ENCODE data around the gene CYLD.

CYLD gene

DNA sequence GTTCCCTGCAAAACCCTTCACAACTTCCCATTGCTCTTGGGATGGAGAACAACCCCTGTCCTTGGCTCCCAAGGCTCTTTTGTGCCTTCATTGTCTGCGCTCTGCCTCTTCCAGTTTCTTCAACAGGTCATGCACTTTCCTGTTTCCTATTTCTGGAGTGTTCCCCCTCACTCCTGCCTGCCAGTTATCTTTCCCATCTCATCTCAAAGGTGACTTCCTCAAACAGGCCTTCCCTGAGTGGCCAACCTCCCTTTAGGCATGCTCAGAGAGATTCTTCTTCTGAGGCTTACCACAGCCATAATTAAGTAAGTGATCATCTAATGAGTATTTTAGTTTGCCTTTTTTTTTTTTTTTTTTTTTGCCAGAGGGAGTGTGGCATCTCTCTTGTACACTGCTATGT, 2.9 kb upstream of the CYLD start:
- no peak for DNase-seq
- Mint-ChIP-seq H3K36me3 (peaks cover 30% of the 10 kb centered on the region), H3K27ac (peak overlapping the region; percentile 75), H3K27me3 (peaks cover 4% of the 10 kb centered on the region), H3K9me3 (no peaks in the 10 kb centered on the region), H3K4me1 (peaks cover 25% of the 10 kb centered on the region), H3K4me3 (no peak overlapping the region)
- CTCF ChIA-PET = no interaction called here

DNA sequence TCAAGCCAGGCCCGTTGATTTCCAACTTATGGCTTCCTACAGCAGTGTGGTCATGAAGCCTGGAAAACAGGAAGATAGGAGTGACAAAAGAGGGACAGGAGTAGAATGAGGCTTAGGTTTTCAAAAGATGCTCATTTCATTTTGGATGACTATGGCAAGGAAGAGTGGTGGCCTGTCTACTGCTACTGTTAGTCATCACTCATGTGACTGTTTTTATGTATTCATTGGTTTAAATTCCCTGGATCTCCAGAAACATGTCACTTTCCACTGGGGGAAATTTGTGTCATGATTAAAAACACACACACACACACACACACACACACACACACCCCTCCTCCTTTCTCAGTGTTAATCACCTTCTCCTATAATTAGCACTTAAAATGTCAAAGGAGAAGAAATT, 1.1 kb upstream of the CYLD start:
- no peak for DNase-seq
- Mint-ChIP-seq H3K4me3 (peak overlapping the region; percentile 85), H3K36me3 (peaks cover 43% of the 10 kb centered on the region), H3K27me3 (no peaks in the 10 kb centered on the region), H3K9me3 (no peaks in the 10 kb centered on the region), H3K27ac (peak overlapping the region; percentile 98), H3K4me1 (peaks cover 39% of the 10 kb centered on the region)
- CTCF ChIA-PET = interaction anchor here (1.4 to 1.7 kb wide), 2 partner anchors 62 to 74 kb away, joined by 5 to 7 read pairs; no protein-coding TSS in a partner anchor

DNA sequence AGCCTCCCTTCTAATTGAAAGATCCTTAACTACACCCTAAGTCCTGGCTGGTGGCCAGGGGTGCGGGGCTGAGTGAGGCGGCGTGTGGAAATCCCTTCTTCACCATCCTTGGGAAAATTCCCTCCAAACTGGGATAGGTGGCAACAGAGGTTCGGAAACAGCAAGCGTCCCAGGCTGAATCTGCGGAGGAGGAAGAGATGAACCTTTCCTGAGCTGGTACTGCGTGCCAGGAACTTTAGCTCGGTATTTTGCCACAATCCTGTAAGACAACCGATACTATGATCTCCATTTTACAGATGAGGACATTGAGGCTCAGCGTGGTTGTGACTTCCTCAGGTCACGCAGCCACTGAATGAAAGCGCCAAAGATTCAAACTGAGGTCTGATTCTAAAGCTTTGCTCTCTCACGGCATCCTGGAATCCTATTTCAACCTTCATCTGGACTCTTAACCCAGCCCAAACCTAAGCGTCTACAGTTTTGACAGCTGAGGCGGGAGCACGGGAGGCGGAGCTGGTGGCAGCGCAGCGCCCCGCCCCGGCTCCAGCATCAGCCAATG, 583 bp upstream of the CYLD start:
- H3K27me3 Mint-ChIP-seq = no peaks in the 10 kb centered on the region
- H3K4me3 Mint-ChIP-seq = peak overlapping the region; percentile 85
- peaks cover 46% of the 10 kb centered on the region for H3K36me3 Mint-ChIP-seq
- H3K9me3 Mint-ChIP-seq = no peaks in the 10 kb centered on the region
- DNase-seq = no peak
- peaks cover 39% of the 10 kb centered on the region for H3K4me1 Mint-ChIP-seq
- CTCF ChIA-PET = interaction anchor here (0.8 to 1.7 kb wide), 7 partner anchors 62 to 77 kb away, joined by 3 to 8 read pairs (median 4); no protein-coding TSS in a partner anchor
- peak overlapping the region; percentile 98 for H3K27ac Mint-ChIP-seq

DNA sequence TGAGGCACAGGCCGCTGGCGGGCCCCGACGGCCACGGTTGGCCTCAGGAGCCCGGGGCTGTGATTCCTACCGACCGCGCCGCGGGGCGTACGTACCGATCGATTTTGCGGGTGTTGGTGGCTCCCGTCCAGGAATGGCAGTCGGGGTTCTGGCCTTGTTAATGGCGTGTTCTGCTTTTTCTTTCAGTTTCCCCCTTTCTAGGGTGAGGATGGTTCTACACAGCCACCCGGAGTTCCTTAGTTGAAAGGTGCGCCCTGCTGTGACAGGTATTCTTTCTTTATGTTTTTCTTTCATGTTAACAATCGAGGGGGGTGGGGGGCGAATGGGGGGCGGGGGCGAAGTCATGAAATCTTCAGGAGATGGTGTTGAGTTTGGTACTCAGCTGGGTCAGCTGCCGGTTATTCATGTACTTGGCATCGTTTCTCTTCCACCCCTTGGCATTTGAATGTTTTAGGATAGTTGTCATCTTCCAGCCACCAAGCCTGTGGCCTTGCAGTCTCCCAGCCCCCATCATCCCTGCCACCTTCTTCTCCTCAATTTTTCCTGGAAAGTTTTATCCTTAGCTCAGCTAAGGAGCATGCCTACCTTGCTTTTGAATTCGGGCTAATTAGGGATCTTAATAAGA, 802 bp downstream of the CYLD start:
- Mint-ChIP-seq H3K9me3 (no peaks in the 10 kb centered on the region), H3K27ac (peak overlapping the region; percentile 92), H3K4me1 (peaks cover 47% of the 10 kb centered on the region), H3K27me3 (no peaks in the 10 kb centered on the region), H3K36me3 (peaks cover 49% of the 10 kb centered on the region), H3K4me3 (peak overlapping the region; percentile 80)
- DNase-seq = peak; percentile 74
- CTCF ChIA-PET = interaction anchor here (5.7 to 6.0 kb wide), 2 partner anchors 65 to 74 kb away, joined by 33 to 183 read pairs; no protein-coding TSS in a partner anchor

DNA sequence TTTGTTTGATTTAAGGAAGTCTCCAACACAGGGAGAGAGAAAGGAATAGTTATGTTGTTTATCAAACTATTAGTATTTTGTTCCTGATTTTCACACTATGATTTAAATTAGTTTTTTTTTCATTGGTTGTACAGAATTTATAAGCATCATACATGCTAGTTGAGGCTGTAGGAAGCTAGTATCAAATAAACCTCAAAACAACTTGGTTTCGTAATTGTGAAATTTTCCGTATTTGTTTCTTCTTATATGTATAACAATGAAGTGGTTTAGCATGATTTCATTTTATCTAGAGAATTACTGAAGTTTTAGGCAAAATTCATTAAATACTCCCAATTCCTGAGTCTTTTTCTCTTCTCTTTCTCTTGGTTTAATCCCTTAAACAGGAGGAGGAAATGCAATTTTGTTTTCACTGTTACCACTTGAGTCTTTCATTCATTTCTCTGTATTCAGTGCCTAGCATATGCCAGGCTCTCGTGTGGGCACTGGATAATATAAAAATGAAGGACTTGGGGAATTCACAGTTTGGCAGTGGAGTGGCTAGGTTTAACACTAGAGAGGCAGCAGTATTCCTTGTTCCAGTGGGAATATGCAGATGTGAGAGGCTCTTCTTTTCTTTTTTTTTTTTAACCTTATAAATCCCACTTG, 1.8 kb downstream of the CYLD start:
- Mint-ChIP-seq H3K4me1 (peaks cover 54% of the 10 kb centered on the region), H3K27ac (peak overlapping the region; percentile 92), H3K9me3 (no peaks in the 10 kb centered on the region), H3K4me3 (peak overlapping the region; percentile 80), H3K36me3 (peaks cover 47% of the 10 kb centered on the region), H3K27me3 (no peaks in the 10 kb centered on the region)
- CTCF ChIA-PET = interaction anchor here (2.5 to 6.0 kb wide), 6 partner anchors 24 to 75 kb away, joined by 10 to 183 read pairs (median 26); partner anchors contain the start of gene SNX20
- DNase-seq = no peak

DNA sequence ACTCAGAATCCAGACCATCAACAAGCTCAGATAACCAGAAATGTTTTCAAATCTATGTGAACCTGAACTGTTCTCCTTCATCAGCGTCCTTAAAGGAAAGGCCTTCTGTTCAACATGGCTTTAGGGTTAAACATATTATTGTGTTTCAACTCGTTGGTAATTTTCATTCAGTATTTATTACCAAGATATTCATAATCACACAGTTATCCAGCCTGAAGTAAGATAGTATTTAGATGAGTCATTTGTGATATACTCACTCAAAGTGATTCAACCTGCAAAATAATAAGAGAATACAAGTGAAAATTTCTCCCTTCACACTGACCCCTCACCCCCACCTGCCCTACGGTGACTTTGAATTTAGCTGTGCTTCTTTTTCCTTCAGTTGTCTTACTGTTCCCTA, 3.0 kb downstream of the CYLD start:
- CTCF ChIA-PET = interaction anchor here (1.0 to 6.0 kb wide), 9 partner anchors 9 to 418 kb away, joined by 3 to 183 read pairs (median 20); partner anchors contain the start of gene SNX20
- Mint-ChIP-seq H3K27ac (peak overlapping the region; percentile 92), H3K4me1 (peaks cover 56% of the 10 kb centered on the region), H3K4me3 (peak overlapping the region; percentile 80), H3K36me3 (peaks cover 49% of the 10 kb centered on the region), H3K27me3 (no peaks in the 10 kb centered on the region), H3K9me3 (no peaks in the 10 kb centered on the region)
- no peak for DNase-seq

DNA sequence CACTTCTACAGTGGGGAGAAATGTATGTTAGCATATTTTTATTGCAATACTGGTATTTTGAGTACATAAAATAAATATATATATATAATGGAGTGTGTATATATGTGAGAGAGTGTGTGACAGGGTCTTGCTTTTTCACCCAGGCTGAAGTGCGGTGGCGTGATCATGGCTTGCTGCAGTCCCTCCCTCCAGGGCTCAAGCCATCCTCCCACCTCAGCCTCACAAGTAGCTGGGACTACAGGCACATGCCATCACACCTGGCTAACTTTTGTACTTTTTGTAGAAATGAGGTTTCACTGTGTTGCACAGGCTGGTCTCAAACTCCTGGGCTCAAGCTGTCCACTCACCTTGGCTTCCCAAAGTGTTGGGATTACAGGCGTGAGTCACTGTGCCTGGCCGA, 4.1 kb downstream of the CYLD start:
- Mint-ChIP-seq H3K4me1 (peaks cover 58% of the 10 kb centered on the region), H3K4me3 (peak overlapping the region; percentile 80), H3K9me3 (no peaks in the 10 kb centered on the region), H3K27me3 (no peaks in the 10 kb centered on the region), H3K27ac (peak overlapping the region; percentile 92), H3K36me3 (peaks cover 56% of the 10 kb centered on the region)
- CTCF ChIA-PET = interaction anchor here (0.9 to 6.0 kb wide), 13 partner anchors 10 to 721 kb away, joined by 3 to 183 read pairs (median 9); partner anchors contain the start of genes CNEP1R1 and SNX20
- peak; percentile 49 for DNase-seq

DNA sequence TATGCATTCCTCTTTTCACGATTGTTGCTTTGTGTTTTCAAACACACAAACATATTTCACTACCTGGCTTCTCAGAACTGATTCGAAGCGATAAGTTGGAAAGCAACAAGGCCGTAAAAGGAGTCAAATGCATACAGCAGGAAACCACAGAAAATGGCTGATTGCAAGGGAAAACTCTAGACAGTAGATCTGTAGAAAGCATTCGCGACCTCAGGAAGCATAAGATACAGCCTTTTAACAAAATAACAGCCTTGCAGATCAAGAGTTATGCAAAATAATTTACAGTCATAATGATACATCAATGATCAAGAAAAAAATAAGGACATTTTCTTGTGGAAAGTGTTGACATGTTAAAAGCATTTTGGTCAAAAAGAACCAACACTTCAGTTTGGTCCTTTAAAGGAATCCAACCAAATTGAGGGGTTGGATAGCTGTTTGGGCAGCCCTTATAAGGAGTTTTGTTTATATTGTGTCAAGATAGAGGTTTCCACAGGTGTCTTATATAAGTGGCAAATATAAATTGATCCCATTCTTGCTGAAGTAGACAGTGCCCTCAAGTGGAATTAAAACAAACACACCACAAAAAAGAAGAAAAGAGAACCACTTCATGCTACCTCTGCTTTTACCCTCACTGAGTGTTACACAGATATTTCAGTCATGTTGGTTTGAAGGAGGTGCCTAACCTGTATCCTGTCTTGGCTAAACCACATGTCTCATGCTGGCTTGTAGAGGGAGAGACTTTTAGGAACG, 5.5 kb downstream of the CYLD start:
- CTCF ChIA-PET = interaction anchor here (1.1 to 6.0 kb wide), 13 partner anchors 20 to 418 kb away, joined by 3 to 183 read pairs (median 8); partner anchors contain the start of gene SNX20
- peak; percentile 34 for DNase-seq
- Mint-ChIP-seq H3K4me1 (peaks cover 60% of the 10 kb centered on the region), H3K27me3 (no peaks in the 10 kb centered on the region), H3K4me3 (peak overlapping the region; percentile 81), H3K9me3 (no peaks in the 10 kb centered on the region), H3K36me3 (peaks cover 63% of the 10 kb centered on the region), H3K27ac (peak overlapping the region; percentile 92)

DNA sequence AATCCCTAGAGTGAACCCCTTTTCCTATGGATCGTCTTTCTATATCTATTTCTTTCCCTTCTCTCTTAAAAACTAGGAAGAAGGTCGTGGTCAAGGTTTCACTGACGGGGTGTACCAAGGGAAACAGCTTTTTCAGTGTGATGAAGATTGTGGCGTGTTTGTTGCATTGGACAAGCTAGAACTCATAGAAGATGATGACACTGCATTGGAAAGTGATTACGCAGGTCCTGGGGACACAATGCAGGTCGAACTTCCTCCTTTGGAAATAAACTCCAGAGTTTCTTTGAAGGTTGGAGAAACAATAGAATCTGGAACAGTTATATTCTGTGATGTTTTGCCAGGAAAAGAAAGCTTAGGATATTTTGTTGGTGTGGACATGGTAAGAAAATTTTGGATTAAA, 9.6 kb downstream of the CYLD start:
- Mint-ChIP-seq H3K36me3 (peaks cover 63% of the 10 kb centered on the region), H3K27me3 (no peaks in the 10 kb centered on the region), H3K9me3 (no peaks in the 10 kb centered on the region), H3K4me3 (no peak overlapping the region), H3K27ac (peak overlapping the region; percentile 45), H3K4me1 (peaks cover 80% of the 10 kb centered on the region)
- CTCF ChIA-PET = interaction anchor here (1.3 to 5.7 kb wide), 5 partner anchors 14 to 84 kb away, joined by 4 to 50 read pairs (median 5); no protein-coding TSS in a partner anchor
- no peak for DNase-seq

DNA sequence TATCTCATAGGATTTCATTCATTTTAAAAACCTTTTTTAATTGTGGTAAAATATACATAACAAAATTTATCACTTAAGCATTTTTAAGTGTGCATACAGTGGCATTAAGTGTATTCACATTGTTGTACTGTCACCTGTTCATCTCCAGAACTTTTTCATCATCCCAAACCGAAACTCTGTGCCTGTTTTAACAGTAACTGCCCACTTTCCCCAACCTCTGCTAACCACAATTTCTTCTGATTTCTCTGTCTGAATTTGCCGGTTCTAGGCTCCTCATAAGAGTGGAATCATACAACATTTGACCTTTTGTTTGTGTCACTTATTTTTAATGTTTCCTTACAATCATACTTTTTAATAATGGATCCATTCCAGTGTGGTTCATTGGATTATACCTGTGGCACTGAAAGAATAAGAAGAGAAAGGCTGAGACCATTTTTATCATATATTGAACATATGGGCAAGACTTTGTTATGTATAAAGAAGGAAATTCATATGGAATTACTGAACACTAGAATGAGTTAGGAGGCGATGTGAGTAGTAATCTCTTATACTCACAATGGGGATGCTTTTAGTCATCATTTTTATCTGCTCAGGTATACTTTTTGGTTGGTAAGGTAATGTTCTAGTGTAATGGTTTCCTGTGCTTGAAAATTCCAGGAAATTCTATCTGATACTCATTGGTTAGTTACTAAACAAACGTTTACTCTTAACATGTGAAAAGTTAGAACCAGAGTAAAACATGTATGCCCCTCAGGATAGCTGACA, 10.8 kb downstream of the CYLD start:
- H3K9me3 Mint-ChIP-seq = no peaks in the 10 kb centered on the region
- peaks cover 66% of the 10 kb centered on the region for H3K36me3 Mint-ChIP-seq
- H3K27ac Mint-ChIP-seq = peak overlapping the region; percentile 26
- H3K4me1 Mint-ChIP-seq = peaks cover 79% of the 10 kb centered on the region
- no peak overlapping the region for H3K4me3 Mint-ChIP-seq
- no peaks in the 10 kb centered on the region for H3K27me3 Mint-ChIP-seq
- no peak for DNase-seq
- CTCF ChIA-PET = interaction anchor here (5.7 kb wide), 1 partner anchor 86 kb away, joined by 50 read pairs; no protein-coding TSS in a partner anchor

DNA sequence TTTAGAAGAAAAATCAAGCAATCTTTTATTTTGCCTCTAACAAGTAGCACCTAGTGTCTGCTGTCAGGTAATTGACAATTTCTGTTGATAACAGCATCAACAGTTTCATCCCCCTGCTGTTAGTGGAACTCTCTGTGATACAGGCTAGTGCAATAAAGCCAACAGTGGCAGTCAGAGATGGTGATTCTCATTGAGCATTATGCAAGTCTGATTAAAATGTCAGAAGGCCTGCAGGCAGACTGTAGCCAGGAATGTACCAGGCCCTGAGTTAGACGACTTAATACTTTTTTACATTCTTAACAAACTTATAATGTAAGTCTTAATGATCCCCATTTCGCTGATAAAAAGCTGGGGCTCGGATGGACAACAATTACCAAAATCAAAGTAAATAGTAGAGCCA, 14.6 kb downstream of the CYLD start:
- Mint-ChIP-seq H3K9me3 (no peaks in the 10 kb centered on the region), H3K4me3 (no peak overlapping the region), H3K36me3 (peaks cover 66% of the 10 kb centered on the region), H3K4me1 (peaks cover 76% of the 10 kb centered on the region), H3K27ac (peak overlapping the region; percentile 43), H3K27me3 (no peaks in the 10 kb centered on the region)
- no peak for DNase-seq
- CTCF ChIA-PET = interaction anchor here (0.9 to 1.1 kb wide), 4 partner anchors 10 to 89 kb away, joined by 3 to 5 read pairs (median 3); no protein-coding TSS in a partner anchor

DNA sequence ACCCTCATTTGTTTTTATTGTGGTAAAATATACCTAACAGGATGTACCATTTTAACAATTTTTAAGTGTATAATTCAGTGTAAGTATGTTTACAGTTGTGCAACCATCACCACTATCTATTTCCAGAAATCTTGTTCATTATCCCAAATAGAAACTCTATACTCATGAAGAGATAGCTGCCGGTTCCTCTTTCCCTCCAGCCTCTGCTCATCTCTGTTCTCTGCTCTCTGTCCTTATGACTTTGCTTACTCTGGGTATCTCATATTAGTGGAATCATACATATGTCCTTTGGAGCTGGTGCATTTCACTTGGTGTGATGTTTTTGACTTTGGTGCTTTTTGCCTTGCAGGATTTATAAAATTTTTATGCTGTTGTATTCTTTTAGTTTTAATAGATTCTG, 19.4 kb downstream of the CYLD start:
- Mint-ChIP-seq H3K27me3 (no peaks in the 10 kb centered on the region), H3K4me3 (no peak overlapping the region)
- CTCF ChIA-PET = no interaction called here

DNA sequence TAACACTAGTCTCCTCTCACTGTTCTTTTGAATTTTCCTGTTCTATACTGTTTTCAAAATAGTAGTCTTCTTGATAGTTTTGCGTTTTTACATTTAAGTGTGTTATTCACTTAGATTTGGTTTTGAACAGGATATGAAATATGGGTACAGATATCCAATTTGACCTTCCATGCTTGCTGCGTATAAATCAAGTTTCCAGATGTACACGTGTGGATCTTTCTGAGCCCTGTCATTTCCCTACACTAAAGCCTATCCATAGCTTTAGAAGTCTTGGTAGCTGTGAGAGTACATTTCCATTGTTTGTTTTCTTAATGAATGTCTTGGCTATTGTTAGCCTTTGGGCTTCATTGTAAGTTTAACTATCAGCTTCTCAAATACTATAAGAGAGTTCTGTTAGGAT, 20.4 kb downstream of the CYLD start:
- Mint-ChIP-seq H3K36me3 (peaks cover 69% of the 10 kb centered on the region), H3K27me3 (no peaks in the 10 kb centered on the region), H3K4me3 (no peak overlapping the region), H3K9me3 (peaks cover 8% of the 10 kb centered on the region), H3K4me1 (peaks cover 76% of the 10 kb centered on the region), H3K27ac (no peak overlapping the region)
- CTCF ChIA-PET = interaction anchor here (1.0 to 1.4 kb wide), 3 partner anchors 44 to 92 kb away, joined by 3 to 6 read pairs (median 4); no protein-coding TSS in a partner anchor
- DNase-seq = no peak

More for the DNA sequence above, 19.4 kb downstream of the CYLD start:
- H3K4me1 Mint-ChIP-seq = peaks cover 77% of the 10 kb centered on the region
- H3K36me3 Mint-ChIP-seq = peaks cover 69% of the 10 kb centered on the region
- no peak for DNase-seq
- H3K27ac Mint-ChIP-seq = no peak overlapping the region
- H3K9me3 Mint-ChIP-seq = peaks cover 2% of the 10 kb centered on the region
